Inferior parietal cortex (tissue), 1 donor: ENCODE measurements around the gene SPATA31A7.
"Not testable (repeated sequence)": the region's sequence is repeated elsewhere in the genome, so short reads cannot be mapped to it uniquely, and the experiment has no call there.

Experiments
- DNase-seq: peaks from one replicate; pipeline ENCODE4 v3.0.0-alpha.2; 2016; ENCODE audit errors: extremely low spot score

Gene SPATA31A7

GRCh38 chr9:61189736-61190135 is at the start of gene SPATA31A7:
Gene SPATA31A7, plus strand, starts transcription at chr9:61190036. Its CDS starts 29 bp downstream, at chr9:61190065.
- DNase-seq, result not testable (repeated sequence)

- not testable (repeated sequence) for DNase-seq
Measured at GRCh38 chr9:61226438-61226837, 36.6 kb downstream of the SPATA31A7 start.
